B cell (primary cell): ENCODE measurements around the gene GATAD1. TPM values are rescaled to one million over a fixed set of nuclear protein-coding genes. Genes with fewer than 3 reads are reported as not detected.

Experiments
- ATAC-seq: fragments of 200-7000 bp; cut with Tn5 transposase; one replicate; pipeline ENCODE4 v1.10.0; 2021; ENCODE audit warnings: low read depth, mild to moderate bottlenecking, moderate number of reproducible peaks, moderate library complexity
- CTCF ChIA-PET: fragments of 350-600 bp; sonication (Branson Sonifier 250); formaldehyde crosslinking; loops from one replicate; lab custom pipeline; 2021; ENCODE audit warnings: antibody characterized with exemption, inconsistent platforms; lab: Charles Lee
- POLR2A ChIA-PET: fragments of 350-600 bp; sonication (Branson Sonifier 250); formaldehyde crosslinking; loops from one replicate; lab custom pipeline; 2021; ENCODE audit warnings: antibody characterized with exemption; lab: Charles Lee
- DNase-seq: peaks from one replicate; pipeline ENCODE4 v3.0.0; 2013
- H2AFZ ChIP-seq: 2 replicates; pipeline ENCODE4 v1.6.1; 2012; ENCODE audit warnings: mild to moderate bottlenecking, low read depth, low read length; ENCODE audit not compliant: insufficient read depth, poor library complexity, severe bottlenecking
- H3K27ac ChIP-seq, 2 donors: 1 replicate in 1 of 2; 2 replicates in 1 of 2; pipeline ENCODE4 v1.5.1; 2012 to 2013; ENCODE audit warnings: low read length in 2 of 2, mild to moderate bottlenecking in 2 of 2, moderate library complexity in 1 of 2
- H3K27me3 ChIP-seq, 4 experiments: fragments of 200-600 bp in 1 of 4; sonication (generic) in 1 of 4; replicated peaks in 1 of 4; 1 replicate in 2 of 4; 2 replicates in 2 of 4; pipeline versions ENCODE4 v1.6.1 to v1.7.0; 2013 to 2016; ENCODE audit warnings: low read length in 3 of 4, mild to moderate bottlenecking in 2 of 4, mixed read lengths in 1 of 4, moderate library complexity in 1 of 4; ENCODE audit not compliant: insufficient read depth in 4 of 4, control insufficient read depth in 3 of 4; ENCODE audit errors: control extremely low read depth in 1 of 4
- H3K36me3 ChIP-seq, 2 experiments: replicated peaks in 1 of 2; 1 replicate in 1 of 2; 2 replicates in 1 of 2; pipeline versions ENCODE4 v1.6.1 to v1.7.1; 2013; ENCODE audit warnings: low read length in 1 of 2; ENCODE audit not compliant: insufficient read depth in 2 of 2, control insufficient read depth in 1 of 2; ENCODE audit errors: control extremely low read depth in 1 of 2, extremely low read depth in 1 of 2
- H3K4me1 ChIP-seq, 2 donors: fragments of 200-600 bp in 1 of 2; sonication (generic) in 1 of 2; 1 replicate in 1 of 2; 2 replicates in 1 of 2; pipeline versions ENCODE4 v1.5.1 to v1.6.1; 2013 to 2017; ENCODE audit warnings: low read length in 2 of 2; ENCODE audit not compliant: control insufficient read depth in 2 of 2, insufficient read depth in 2 of 2
- H3K4me2 ChIP-seq: replicated peaks from 2 replicates; pipeline ENCODE3; 2012; ENCODE audit warnings: mild to moderate bottlenecking, low read depth, low read length; ENCODE audit not compliant: poor library complexity, severe bottlenecking
- H3K4me3 ChIP-seq, 5 experiments: fragments of 200-600 bp in 1 of 5; sonication (generic) in 1 of 5; 1 replicate in 3 of 5; 2 replicates in 2 of 5; pipeline versions ENCODE4 v1.5.1 to v1.7.0; 2011 to 2016; ENCODE audit warnings: low read length in 4 of 5, mild to moderate bottlenecking in 4 of 5, low read depth in 2 of 5, control low read depth in 1 of 5, moderate library complexity in 1 of 5; ENCODE audit not compliant: insufficient read depth in 1 of 5; ENCODE audit errors: control extremely low read depth in 1 of 5, extremely low read depth in 1 of 5
- H3K79me2 ChIP-seq: fragments of 200-600 bp; sonication (generic); one replicate; pipeline ENCODE4 v1.6.0; 2016; ENCODE audit warnings: low read length; ENCODE audit not compliant: control insufficient read depth, insufficient read depth
- H3K9ac ChIP-seq: fragments of 200-600 bp; sonication (generic); 2 replicates; pipeline ENCODE4 v1.6.1; 2017; ENCODE audit warnings: mild to moderate bottlenecking, low read length, moderate library complexity
- H3K9me3 ChIP-seq, 3 donors: one replicate each; pipeline versions ENCODE4 v1.6.1 to v1.7.1; 2013; ENCODE audit warnings: low read length in 2 of 3; ENCODE audit not compliant: control insufficient read depth in 2 of 3, insufficient read depth in 1 of 3; ENCODE audit errors: control extremely low read depth in 1 of 3
- H4K20me1 ChIP-seq: 2 replicates; pipeline ENCODE4 v1.6.0; 2012; ENCODE audit warnings: mild to moderate bottlenecking, low read length; ENCODE audit not compliant: insufficient read depth, control insufficient read depth, poor library complexity, severe bottlenecking
- H3K27ac Mint-ChIP-seq: one replicate; pipeline ENCODE4 v1.8.0; 2021; ENCODE audit warnings: mixed read lengths
- H3K27me3 Mint-ChIP-seq: one replicate; pipeline ENCODE4 v1.8.0; 2021; ENCODE audit warnings: mixed read lengths
- H3K4me1 Mint-ChIP-seq: one replicate; pipeline ENCODE4 v1.8.0; 2021; ENCODE audit warnings: mixed read lengths
- H3K4me3 Mint-ChIP-seq: one replicate; pipeline ENCODE4 v1.8.0; 2021; ENCODE audit warnings: mixed read lengths
- H3K9me3 Mint-ChIP-seq: one replicate; pipeline ENCODE4 v1.8.0; 2022; ENCODE audit warnings: mixed read lengths; ENCODE audit not compliant: insufficient read depth
- EZH2 ChIP-seq: IDR thresholded peaks from 2 replicates; pipeline ENCODE4 v1.6.1; 2012; ENCODE audit warnings: borderline replicate concordance, low read depth, mild to moderate bottlenecking, moderate library complexity, low read length; ENCODE audit not compliant: insufficient read depth, poor library complexity, severe bottlenecking
- WGBS: methylation state at CpG from one replicate; pipeline ENCODE4 v1.1.5; 2013; ENCODE audit warnings: missing lambda C conversion rate; ENCODE audit not compliant: insufficient coverage; 5-methylcytosine and 5-hydroxymethylcytosine counted together
- intact Hi-C: fragments of 100-400 bp; cut with micrococcal nuclease; formaldehyde crosslinking; loops from one replicate; pipeline ENCODE4 v1.10.0; 2022
- polyA plus RNA-seq: library from polyadenylated mRNA; depleted of rRNA; stranded (reverse); fragments of >200 nt; gene quantifications from 2 replicates; pipeline ENCODE4 v1.2.3, GENCODE V29; 2012
- total RNA-seq, 2 donors: library from RNA; stranded (reverse); fragments of 120-200 nt in 1 of 2; gene quantifications; 1 replicate in 1 of 2; 2 replicates in 1 of 2; pipeline versions ENCODE4 v1.2.3 to v1.2.4, GENCODE V29; 2013 to 2022
- TF ChIP-seq, protein P1 (sequence below): fragments of 200-600 bp; IDR thresholded peaks from one replicate; pipeline ENCODE4 v1.8.0; 2022; ENCODE audit warnings: antibody characterized with exemption, mild to moderate bottlenecking

GATAD1 gene
- total and polyA plus RNA-seq, 2 donors (not counting 1 experiment from before 2014, with no cell fraction given), result 33.6 to 71.7 TPM

DNA sequence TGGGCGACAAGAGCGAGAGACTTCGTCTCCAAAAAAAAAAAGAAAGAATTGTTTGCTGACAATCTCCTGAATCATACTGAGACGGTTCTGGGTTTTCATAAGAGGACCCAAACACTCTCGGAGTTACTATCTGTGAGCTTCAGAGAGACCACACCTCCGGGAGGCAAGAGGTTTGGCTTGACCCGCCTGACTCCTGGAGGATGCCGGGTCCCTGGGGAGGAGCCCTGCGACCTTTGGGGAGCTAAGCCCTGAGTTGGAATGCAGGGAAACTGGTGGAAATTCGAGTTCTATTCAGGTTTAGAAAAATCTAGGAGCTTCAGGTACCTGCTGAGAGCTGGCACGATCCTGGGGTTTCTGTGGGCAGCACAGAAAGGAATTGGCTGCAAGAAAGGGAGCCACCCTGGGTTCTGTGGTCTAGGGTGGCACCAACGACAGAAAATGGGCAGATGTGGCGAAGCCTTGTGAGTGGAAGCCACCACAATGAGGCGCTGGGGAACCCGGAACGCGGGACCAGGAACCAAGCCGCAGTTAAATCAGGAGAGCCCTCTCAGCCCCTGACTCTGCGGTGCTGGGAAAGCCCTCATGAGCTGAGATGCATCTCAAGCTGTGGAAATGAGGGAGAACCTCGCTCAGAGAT is 21.9 kb upstream of the GATAD1 start:
- no peaks in the 10 kb centered on the region for H4K20me1 ChIP-seq
- H3K36me3 ChIP-seq, result no peaks in the 10 kb centered on the region
- Mint-ChIP-seq H3K9me3 (no peaks in the 10 kb centered on the region), H3K4me3 (no peak overlapping the region), H3K27ac (no peak overlapping the region), H3K4me1 (peaks cover 10% of the 10 kb centered on the region), H3K27me3 (peaks cover 31% of the 10 kb centered on the region)
- DNase-seq (peak; percentile 23), ATAC-seq (no peak)
- no peak overlapping the region for H3K9ac ChIP-seq
- H3K27me3 ChIP-seq, result peaks cover 0 to 6% (median 0%) of the 10 kb centered on the region in 4 experiments
- peaks cover 4% of the 10 kb centered on the region in 2 donors for H3K4me1 ChIP-seq
- H2AFZ ChIP-seq, result peak overlapping the region; percentile 19
- ChIA-PET CTCF (interaction anchor here (0.6 to 7.9 kb wide), 10 partner anchors 10 to 344 kb away, joined by 3 to 133 read pairs (median 4); partner anchors contain the start of gene GATAD1), POLR2A (no interaction called here)
- 40% methylated on average over 19 of the region's 20 CpGs for WGBS
- no peak overlapping the region for H3K27ac ChIP-seq
- H3K4me3 ChIP-seq, result no peak overlapping the region
- H3K9me3 ChIP-seq, result no peaks in the 10 kb centered on the region
- TF ChIP-seq, protein P1, sequence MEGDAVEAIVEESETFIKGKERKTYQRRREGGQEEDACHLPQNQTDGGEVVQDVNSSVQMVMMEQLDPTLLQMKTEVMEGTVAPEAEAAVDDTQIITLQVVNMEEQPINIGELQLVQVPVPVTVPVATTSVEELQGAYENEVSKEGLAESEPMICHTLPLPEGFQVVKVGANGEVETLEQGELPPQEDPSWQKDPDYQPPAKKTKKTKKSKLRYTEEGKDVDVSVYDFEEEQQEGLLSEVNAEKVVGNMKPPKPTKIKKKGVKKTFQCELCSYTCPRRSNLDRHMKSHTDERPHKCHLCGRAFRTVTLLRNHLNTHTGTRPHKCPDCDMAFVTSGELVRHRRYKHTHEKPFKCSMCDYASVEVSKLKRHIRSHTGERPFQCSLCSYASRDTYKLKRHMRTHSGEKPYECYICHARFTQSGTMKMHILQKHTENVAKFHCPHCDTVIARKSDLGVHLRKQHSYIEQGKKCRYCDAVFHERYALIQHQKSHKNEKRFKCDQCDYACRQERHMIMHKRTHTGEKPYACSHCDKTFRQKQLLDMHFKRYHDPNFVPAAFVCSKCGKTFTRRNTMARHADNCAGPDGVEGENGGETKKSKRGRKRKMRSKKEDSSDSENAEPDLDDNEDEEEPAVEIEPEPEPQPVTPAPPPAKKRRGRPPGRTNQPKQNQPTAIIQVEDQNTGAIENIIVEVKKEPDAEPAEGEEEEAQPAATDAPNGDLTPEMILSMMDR, result no peak
- no peak for TF ChIP-seq EZH2
- intact Hi-C loops, result no loop called here
- H3K4me2 ChIP-seq, result peak overlapping the region; percentile 34
- no peaks in the 10 kb centered on the region for H3K79me2 ChIP-seq

DNA sequence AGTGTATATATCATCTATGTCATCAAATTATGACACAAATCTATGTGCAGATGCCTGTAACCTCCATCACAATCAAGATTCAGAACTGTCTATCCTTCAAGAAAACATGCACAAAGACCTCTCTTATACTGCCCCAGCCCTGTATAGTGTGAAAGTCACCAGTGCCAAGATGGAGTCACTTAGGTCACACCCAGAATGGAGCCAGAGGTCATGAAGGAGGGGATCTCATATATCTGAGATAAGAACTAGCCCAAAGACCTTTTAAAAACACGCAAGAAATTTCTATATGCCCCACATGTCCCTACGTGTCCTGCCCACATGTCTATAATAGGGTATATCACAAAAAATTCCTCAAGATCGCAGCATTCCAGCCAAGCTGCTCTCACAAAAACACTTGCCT is 20.1 kb upstream of the GATAD1 start:
- Mint-ChIP-seq H3K4me1 (peaks cover 10% of the 10 kb centered on the region), H3K4me3 (no peak overlapping the region), H3K27me3 (peaks cover 31% of the 10 kb centered on the region), H3K27ac (no peak overlapping the region), H3K9me3 (no peaks in the 10 kb centered on the region)
- no peak for ATAC-seq
- Histone ChIP-seq H3K79me2 (no peaks in the 10 kb centered on the region), H4K20me1 (no peaks in the 10 kb centered on the region), H3K4me3 (no peak overlapping the region), H3K4me2 (no peak overlapping the region), H3K36me3 (no peaks in the 10 kb centered on the region), H3K27ac (no peak overlapping the region), H2AFZ (no peak overlapping the region), H3K27me3 (peaks cover 0 to 6% (median 0%) of the 10 kb centered on the region in 4 experiments), H3K9ac (no peak overlapping the region), H3K4me1 (peaks cover 4% of the 10 kb centered on the region in 2 donors), H3K9me3 (no peaks in the 10 kb centered on the region)
- no peak for DNase-seq
- WGBS, result 100% methylated on average over 3 of the region's 3 CpGs
- intact Hi-C loops, result no loop called here
- ChIA-PET POLR2A (no interaction called here), CTCF (interaction anchor here (1.1 to 7.9 kb wide), 2 partner anchors 12 to 19 kb away, joined by 3 to 133 read pairs; partner anchors contain the start of gene GATAD1)
- TF ChIP-seq EZH2, result no peak
- TF ChIP-seq, protein P1, result no peak
